B cell (primary cell): ENCODE measurements around the gene ADPRM. TPM values are rescaled to one million over a fixed set of nuclear protein-coding genes. Genes with fewer than 3 reads are reported as not detected.

Source experiments
- ATAC-seq: fragments of 200-7000 bp; cut with Tn5 transposase; one replicate; pipeline ENCODE4 v1.10.0; 2021; ENCODE audit warnings: low read depth, mild to moderate bottlenecking, moderate number of reproducible peaks, moderate library complexity
- CTCF ChIA-PET: fragments of 350-600 bp; sonication (Branson Sonifier 250); formaldehyde crosslinking; loops from one replicate; lab custom pipeline; 2021; ENCODE audit warnings: antibody characterized with exemption, inconsistent platforms; lab: Charles Lee
- POLR2A ChIA-PET: fragments of 350-600 bp; sonication (Branson Sonifier 250); formaldehyde crosslinking; loops from one replicate; lab custom pipeline; 2021; ENCODE audit warnings: antibody characterized with exemption; lab: Charles Lee
- DNase-seq: peaks from one replicate; pipeline ENCODE4 v3.0.0; 2013
- H2AFZ ChIP-seq: 2 replicates; pipeline ENCODE4 v1.6.1; 2012; ENCODE audit warnings: mild to moderate bottlenecking, low read depth, low read length; ENCODE audit not compliant: insufficient read depth, poor library complexity, severe bottlenecking
- H3K27ac ChIP-seq, 2 donors: 1 replicate in 1 of 2; 2 replicates in 1 of 2; pipeline ENCODE4 v1.5.1; 2012 to 2013; ENCODE audit warnings: low read length in 2 of 2, mild to moderate bottlenecking in 2 of 2, moderate library complexity in 1 of 2
- H3K27me3 ChIP-seq, 4 experiments: fragments of 200-600 bp in 1 of 4; sonication (generic) in 1 of 4; replicated peaks in 1 of 4; 1 replicate in 2 of 4; 2 replicates in 2 of 4; pipeline versions ENCODE4 v1.6.1 to v1.7.0; 2013 to 2016; ENCODE audit warnings: low read length in 3 of 4, mild to moderate bottlenecking in 2 of 4, mixed read lengths in 1 of 4, moderate library complexity in 1 of 4; ENCODE audit not compliant: insufficient read depth in 4 of 4, control insufficient read depth in 3 of 4; ENCODE audit errors: control extremely low read depth in 1 of 4
- H3K36me3 ChIP-seq, 2 experiments: replicated peaks in 1 of 2; 1 replicate in 1 of 2; 2 replicates in 1 of 2; pipeline versions ENCODE4 v1.6.1 to v1.7.1; 2013; ENCODE audit warnings: low read length in 1 of 2; ENCODE audit not compliant: insufficient read depth in 2 of 2, control insufficient read depth in 1 of 2; ENCODE audit errors: control extremely low read depth in 1 of 2, extremely low read depth in 1 of 2
- H3K4me1 ChIP-seq, 2 donors: fragments of 200-600 bp in 1 of 2; sonication (generic) in 1 of 2; 1 replicate in 1 of 2; 2 replicates in 1 of 2; pipeline versions ENCODE4 v1.5.1 to v1.6.1; 2013 to 2017; ENCODE audit warnings: low read length in 2 of 2; ENCODE audit not compliant: control insufficient read depth in 2 of 2, insufficient read depth in 2 of 2
- H3K4me2 ChIP-seq: replicated peaks from 2 replicates; pipeline ENCODE3; 2012; ENCODE audit warnings: mild to moderate bottlenecking, low read depth, low read length; ENCODE audit not compliant: poor library complexity, severe bottlenecking
- H3K4me3 ChIP-seq, 5 experiments: fragments of 200-600 bp in 1 of 5; sonication (generic) in 1 of 5; 1 replicate in 3 of 5; 2 replicates in 2 of 5; pipeline versions ENCODE4 v1.5.1 to v1.7.0; 2011 to 2016; ENCODE audit warnings: low read length in 4 of 5, mild to moderate bottlenecking in 4 of 5, low read depth in 2 of 5, control low read depth in 1 of 5, moderate library complexity in 1 of 5; ENCODE audit not compliant: insufficient read depth in 1 of 5; ENCODE audit errors: control extremely low read depth in 1 of 5, extremely low read depth in 1 of 5
- H3K79me2 ChIP-seq: fragments of 200-600 bp; sonication (generic); one replicate; pipeline ENCODE4 v1.6.0; 2016; ENCODE audit warnings: low read length; ENCODE audit not compliant: control insufficient read depth, insufficient read depth
- H3K9ac ChIP-seq: fragments of 200-600 bp; sonication (generic); 2 replicates; pipeline ENCODE4 v1.6.1; 2017; ENCODE audit warnings: mild to moderate bottlenecking, low read length, moderate library complexity
- H3K9me3 ChIP-seq, 3 donors: one replicate each; pipeline versions ENCODE4 v1.6.1 to v1.7.1; 2013; ENCODE audit warnings: low read length in 2 of 3; ENCODE audit not compliant: control insufficient read depth in 2 of 3, insufficient read depth in 1 of 3; ENCODE audit errors: control extremely low read depth in 1 of 3
- H4K20me1 ChIP-seq: 2 replicates; pipeline ENCODE4 v1.6.0; 2012; ENCODE audit warnings: mild to moderate bottlenecking, low read length; ENCODE audit not compliant: insufficient read depth, control insufficient read depth, poor library complexity, severe bottlenecking
- H3K27ac Mint-ChIP-seq: one replicate; pipeline ENCODE4 v1.8.0; 2021; ENCODE audit warnings: mixed read lengths
- H3K27me3 Mint-ChIP-seq: one replicate; pipeline ENCODE4 v1.8.0; 2021; ENCODE audit warnings: mixed read lengths
- H3K4me1 Mint-ChIP-seq: one replicate; pipeline ENCODE4 v1.8.0; 2021; ENCODE audit warnings: mixed read lengths
- H3K4me3 Mint-ChIP-seq: one replicate; pipeline ENCODE4 v1.8.0; 2021; ENCODE audit warnings: mixed read lengths
- H3K9me3 Mint-ChIP-seq: one replicate; pipeline ENCODE4 v1.8.0; 2022; ENCODE audit warnings: mixed read lengths; ENCODE audit not compliant: insufficient read depth
- CTCF ChIP-seq: fragments of 200-600 bp; IDR thresholded peaks from one replicate; pipeline ENCODE4 v1.8.0; 2022; ENCODE audit warnings: antibody characterized with exemption, mild to moderate bottlenecking
- EZH2 ChIP-seq: IDR thresholded peaks from 2 replicates; pipeline ENCODE4 v1.6.1; 2012; ENCODE audit warnings: borderline replicate concordance, low read depth, mild to moderate bottlenecking, moderate library complexity, low read length; ENCODE audit not compliant: insufficient read depth, poor library complexity, severe bottlenecking
- WGBS: methylation state at CpG from one replicate; pipeline ENCODE4 v1.1.5; 2013; ENCODE audit warnings: missing lambda C conversion rate; ENCODE audit not compliant: insufficient coverage; 5-methylcytosine and 5-hydroxymethylcytosine counted together
- intact Hi-C: fragments of 100-400 bp; cut with micrococcal nuclease; formaldehyde crosslinking; loops from one replicate; pipeline ENCODE4 v1.10.0; 2022
- polyA plus RNA-seq: library from polyadenylated mRNA; depleted of rRNA; stranded (reverse); fragments of >200 nt; gene quantifications from 2 replicates; pipeline ENCODE4 v1.2.3, GENCODE V29; 2012
- total RNA-seq, 2 donors: library from RNA; stranded (reverse); fragments of 120-200 nt in 1 of 2; gene quantifications; 1 replicate in 1 of 2; 2 replicates in 1 of 2; pipeline versions ENCODE4 v1.2.3 to v1.2.4, GENCODE V29; 2013 to 2022

ADPRM gene
- total and polyA plus RNA-seq, 2 donors (not counting 1 experiment from before 2014, with no cell fraction given) = 24.3 to 29.1 TPM

GRCh38 chr17:10735821-10736220 is 38.4 kb downstream of the ADPRM start:
- Histone ChIP-seq H2AFZ (no peak overlapping the region), H3K79me2 (no peaks in the 10 kb centered on the region), H3K27ac (no peak overlapping the region), H3K4me1 (peaks cover 0 to 4% of the 10 kb centered on the region in 2 donors), H3K9ac (no peak overlapping the region), H3K27me3 (no peaks in the 10 kb centered on the region), H3K4me3 (no peak overlapping the region), H3K9me3 (no peaks in the 10 kb centered on the region), H4K20me1 (no peaks in the 10 kb centered on the region), H3K4me2 (no peak overlapping the region), H3K36me3 (no peaks in the 10 kb centered on the region)
- 90% methylated on average over 2 of the region's 4 CpGs for whole genome bisulfite sequencing
- intact Hi-C loops = no loop called here
- DNase-seq (no peak), ATAC-seq (no peak)
- CTCF ChIA-PET = interaction anchor here (0.7 to 0.9 kb wide), 3 partner anchors 15 to 105 kb away, joined by 3 to 4 read pairs (median 3); no protein-coding TSS in a partner anchor
- H3K4me1 Mint-ChIP-seq = peaks cover 6% of the 10 kb centered on the region
- peaks cover 19% of the 10 kb centered on the region for H3K27me3 Mint-ChIP-seq
- POLR2A ChIA-PET = no interaction called here
- no peaks in the 10 kb centered on the region for H3K9me3 Mint-ChIP-seq
- TF ChIP-seq EZH2 (no peak), CTCF (no peak)
- no peak overlapping the region for H3K4me3 Mint-ChIP-seq
- no peak overlapping the region for H3K27ac Mint-ChIP-seq

- Histone ChIP-seq H3K4me1 (peaks cover 0 to 3% of the 10 kb centered on the region in 2 donors), H3K9ac (no peak overlapping the region), H3K4me3 (no peak overlapping the region), H4K20me1 (no peaks in the 10 kb centered on the region), H3K9me3 (no peaks in the 10 kb centered on the region), H3K36me3 (no peaks in the 10 kb centered on the region), H2AFZ (peak overlapping the region; percentile 30), H3K79me2 (no peaks in the 10 kb centered on the region), H3K27me3 (peaks cover 0 to 2% (median 0%) of the 10 kb centered on the region in 4 experiments), H3K27ac (no peak overlapping the region), H3K4me2 (no peak overlapping the region)
- POLR2A ChIA-PET = no interaction called here
- 17% methylated on average over 6 of the region's 6 CpGs for WGBS
- intact Hi-C loops = no loop called here
- DNase-seq = peak; percentile 28
- Mint-ChIP-seq H3K9me3 (no peaks in the 10 kb centered on the region), H3K27me3 (peaks cover 16% of the 10 kb centered on the region), H3K4me3 (no peak overlapping the region), H3K27ac (no peak overlapping the region), H3K4me1 (peaks cover 3% of the 10 kb centered on the region)
- CTCF ChIA-PET = interaction anchor here (0.9 to 1.1 kb wide), 2 partner anchors 41 to 108 kb away, joined by 3 to 4 read pairs; no protein-coding TSS in a partner anchor
- peak; percentile 41 for TF ChIP-seq CTCF
- TF ChIP-seq EZH2 = no peak
- no peak for ATAC-seq
Measured at GRCh38 chr17:10737168-10737622, 39.8 kb downstream of the ADPRM start.
